NK-92 (cell line): ENCODE results near the gene PRPH2.

Experiments used
- DNase-seq: peaks from one replicate; lab custom pipeline; 2025; ENCODE audit not compliant: unreplicated experiment; lab: John Stamatoyannopoulos, UW

PRPH2 gene, protein sequence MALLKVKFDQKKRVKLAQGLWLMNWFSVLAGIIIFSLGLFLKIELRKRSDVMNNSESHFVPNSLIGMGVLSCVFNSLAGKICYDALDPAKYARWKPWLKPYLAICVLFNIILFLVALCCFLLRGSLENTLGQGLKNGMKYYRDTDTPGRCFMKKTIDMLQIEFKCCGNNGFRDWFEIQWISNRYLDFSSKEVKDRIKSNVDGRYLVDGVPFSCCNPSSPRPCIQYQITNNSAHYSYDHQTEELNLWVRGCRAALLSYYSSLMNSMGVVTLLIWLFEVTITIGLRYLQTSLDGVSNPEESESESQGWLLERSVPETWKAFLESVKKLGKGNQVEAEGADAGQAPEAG

GRCh38 chr6:42722497-42722896 lies at the start of gene PRPH2:
Gene PRPH2 (minus strand): TSS chr6:42722597. CDS start chr6:42722334, 263 bp downstream.
- no peak for DNase-seq

DNA sequence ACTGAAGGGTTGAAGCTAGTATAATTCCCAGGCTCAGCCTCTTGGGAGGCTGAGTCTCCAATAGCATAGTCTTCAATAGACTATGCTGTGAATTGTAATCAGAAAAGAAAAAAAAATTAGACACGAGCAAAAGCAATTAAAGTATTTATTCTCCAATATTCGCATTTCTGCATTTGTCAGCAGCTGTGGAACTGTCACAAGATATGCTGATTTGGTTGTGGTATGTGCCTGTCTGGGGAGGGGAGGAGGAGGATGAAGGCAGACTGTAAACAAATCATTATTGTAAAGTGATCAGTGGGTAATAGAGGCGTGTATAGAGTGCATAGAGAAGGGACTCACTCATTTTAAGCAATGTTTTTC lies 49.3 kb upstream of the PRPH2 start:
- DNase-seq, result no peak

DNA sequence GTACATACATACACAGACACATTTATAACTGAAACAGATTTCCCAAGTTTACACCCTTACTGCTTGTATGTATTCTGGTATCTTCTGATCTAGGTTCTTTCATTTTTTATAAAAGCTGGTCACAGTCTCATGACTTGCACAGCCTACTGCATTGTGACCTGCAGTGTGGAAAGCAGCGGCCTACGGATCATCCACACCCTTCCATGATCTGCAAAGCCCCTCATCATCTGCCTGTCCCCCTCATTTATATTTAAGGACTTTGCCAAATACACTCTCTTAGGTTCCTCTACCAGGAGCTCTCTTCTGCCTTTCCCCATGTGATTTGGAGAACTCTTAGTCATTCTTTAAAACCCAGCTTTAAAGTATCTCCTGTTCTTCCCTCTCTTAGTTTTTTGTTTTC lies 47.4 kb upstream of the PRPH2 start:
- DNase-seq, result no peak

- no peak for DNase-seq
Measured at GRCh38 chr6:42769051-42769450, 46.7 kb upstream of the PRPH2 start.

GRCh38 chr6:42766163-42766670 lies 43.8 kb upstream of the PRPH2 start:
- DNase-seq, result no peak

DNA sequence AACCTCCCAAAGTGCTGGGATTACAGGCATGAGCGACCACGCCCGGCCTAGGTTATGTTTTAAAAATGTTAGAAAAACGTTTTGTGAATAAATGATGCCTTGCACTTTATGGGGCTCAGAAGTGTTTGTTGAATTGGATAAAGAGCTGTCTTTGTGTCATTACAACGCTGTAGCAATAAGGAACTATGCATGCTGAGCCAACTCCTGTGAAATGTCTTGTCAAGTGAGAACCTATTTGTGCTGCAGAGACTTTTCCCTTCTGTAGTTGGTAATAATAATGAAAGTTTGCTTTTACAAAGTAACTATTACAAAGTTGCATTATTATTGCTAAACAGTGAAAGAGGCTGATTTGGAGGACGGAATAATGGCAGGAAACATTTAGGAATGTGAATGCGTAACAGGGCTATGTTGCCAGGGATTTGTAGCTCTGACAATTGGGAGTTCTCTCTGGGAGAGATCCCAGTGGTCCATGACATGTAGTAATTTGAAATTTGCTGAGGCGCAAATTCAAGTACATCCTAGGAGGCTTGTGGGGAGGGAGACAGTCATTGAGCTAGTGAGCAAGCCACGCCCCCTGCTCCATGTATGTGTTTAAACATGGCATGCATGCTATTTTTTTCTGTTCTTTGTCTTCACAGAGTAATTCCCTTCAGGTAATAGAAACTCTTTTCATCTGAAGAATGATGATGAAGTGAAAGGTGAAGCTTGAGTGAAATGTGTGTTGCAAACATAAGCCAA lies 42.7 kb upstream of the PRPH2 start:
- DNase-seq, result no peak

GRCh38 chr6:42762950-42763349 lies 40.6 kb upstream of the PRPH2 start:
- DNase-seq, result no peak

GRCh38 chr6:42762426-42762859 lies 40.0 kb upstream of the PRPH2 start:
- DNase-seq, result no peak

DNA sequence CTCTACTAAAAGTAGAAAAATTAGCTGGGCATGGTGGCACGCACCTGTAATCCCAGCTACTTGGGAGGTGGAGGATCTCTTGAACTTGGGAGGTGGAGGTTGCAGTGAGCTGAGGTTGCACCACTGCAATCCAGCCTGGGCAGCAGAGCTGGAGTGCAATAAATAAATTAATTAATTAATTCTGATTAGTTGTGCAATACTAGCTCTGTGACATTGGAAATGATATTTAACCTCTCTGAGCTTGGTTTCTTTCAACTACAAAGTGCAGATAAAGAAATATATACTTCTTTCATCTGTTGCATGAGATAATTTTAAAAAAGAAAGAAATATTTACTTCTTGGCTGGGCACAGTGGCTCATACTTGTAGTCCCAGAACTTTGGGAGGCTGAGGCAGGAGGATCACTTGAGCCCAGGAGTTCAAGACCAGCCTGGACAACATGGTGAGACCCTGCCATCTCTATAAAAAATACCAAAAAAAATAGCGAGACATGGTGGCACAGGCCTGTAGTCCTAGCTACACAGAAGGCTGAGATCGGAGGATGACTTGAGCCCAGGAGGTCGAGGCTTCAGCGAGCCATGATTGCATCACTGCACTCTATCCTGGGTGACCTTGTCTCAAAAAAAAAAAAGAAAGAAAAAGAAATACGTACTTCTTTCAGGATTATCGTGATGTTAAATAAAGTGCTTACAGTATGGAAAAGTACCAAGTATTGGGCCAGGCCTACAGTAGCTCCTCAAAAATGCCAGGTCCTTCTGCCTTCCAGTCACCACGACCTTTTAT lies 39.1 kb upstream of the PRPH2 start:
- DNase-seq, result no peak

DNA sequence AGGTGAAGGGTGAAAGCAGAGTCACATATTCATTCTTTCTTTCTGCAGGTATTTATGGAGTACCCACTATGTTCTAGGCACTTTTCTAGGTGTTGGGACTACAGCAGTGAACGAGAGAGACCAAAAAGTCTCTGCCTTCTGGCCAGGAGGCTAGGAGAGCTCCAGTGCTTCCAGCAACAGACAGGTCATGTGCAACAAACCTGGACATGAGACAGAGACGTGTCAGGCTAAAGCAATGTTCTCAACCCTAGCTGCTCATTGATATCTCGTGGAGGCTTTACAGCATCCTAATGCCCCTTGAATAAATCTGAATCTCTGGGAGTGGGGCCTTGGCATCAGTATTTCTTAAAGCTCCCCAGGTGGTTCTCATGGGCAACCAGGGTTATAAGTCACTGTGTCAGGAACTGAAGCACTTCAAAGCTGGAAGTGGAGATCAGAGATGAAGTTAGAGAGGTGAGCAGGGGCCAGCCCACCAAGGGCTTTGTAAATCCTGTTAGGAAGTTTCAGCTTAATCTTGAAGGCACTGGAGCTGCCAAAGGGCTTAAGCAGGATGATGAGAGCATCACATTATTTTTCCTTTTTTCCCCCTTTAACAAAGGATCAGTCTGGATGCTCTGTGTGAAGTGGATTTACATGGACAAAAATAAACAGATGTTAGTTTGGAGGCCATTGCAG lies 36.5 kb upstream of the PRPH2 start:
- DNase-seq, result no peak

DNA sequence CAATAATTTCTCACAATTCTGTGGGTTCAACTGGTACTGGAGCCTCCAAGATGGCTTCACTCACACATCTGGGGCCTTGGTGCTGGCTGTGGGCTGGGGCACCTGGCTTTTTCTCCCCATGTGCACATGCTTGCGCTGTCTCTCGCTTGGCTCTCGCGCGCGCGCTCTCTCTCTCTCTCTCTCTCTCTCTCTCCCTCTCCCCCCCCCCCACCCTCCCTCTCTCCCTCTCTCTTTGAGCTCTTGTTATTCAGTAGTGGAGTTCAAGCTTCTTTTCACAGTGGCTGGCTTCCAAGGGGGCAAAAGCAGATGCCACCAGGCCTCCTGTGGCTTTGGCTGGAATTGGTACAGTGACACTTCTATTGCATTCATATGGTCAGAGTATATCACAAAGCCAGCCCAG lies 34.3 kb upstream of the PRPH2 start:
- DNase-seq, result no peak

DNA sequence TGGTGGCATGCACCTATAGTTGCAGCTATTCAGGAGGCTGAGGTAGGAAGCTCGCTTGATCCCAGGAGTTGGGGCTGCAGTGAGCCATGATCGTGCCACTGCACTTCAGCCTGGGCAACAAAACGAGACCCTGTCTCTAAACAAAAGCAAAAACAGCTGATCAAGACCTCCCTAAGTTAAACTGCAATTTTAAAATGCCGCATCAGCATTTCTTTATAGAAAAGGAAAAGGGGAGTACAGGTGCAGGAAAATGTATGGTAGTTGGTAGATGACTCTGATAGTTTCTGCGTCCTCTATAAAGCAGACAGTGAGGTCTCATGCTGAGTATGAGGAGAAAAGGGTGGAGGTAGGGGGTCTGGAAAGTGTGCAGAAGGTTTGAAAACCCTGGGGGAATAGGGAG lies 32.4 kb upstream of the PRPH2 start:
- DNase-seq, result no peak

- DNase-seq, result no peak
Measured at GRCh38 chr6:42751055-42751454, 28.7 kb upstream of the PRPH2 start.

DNA sequence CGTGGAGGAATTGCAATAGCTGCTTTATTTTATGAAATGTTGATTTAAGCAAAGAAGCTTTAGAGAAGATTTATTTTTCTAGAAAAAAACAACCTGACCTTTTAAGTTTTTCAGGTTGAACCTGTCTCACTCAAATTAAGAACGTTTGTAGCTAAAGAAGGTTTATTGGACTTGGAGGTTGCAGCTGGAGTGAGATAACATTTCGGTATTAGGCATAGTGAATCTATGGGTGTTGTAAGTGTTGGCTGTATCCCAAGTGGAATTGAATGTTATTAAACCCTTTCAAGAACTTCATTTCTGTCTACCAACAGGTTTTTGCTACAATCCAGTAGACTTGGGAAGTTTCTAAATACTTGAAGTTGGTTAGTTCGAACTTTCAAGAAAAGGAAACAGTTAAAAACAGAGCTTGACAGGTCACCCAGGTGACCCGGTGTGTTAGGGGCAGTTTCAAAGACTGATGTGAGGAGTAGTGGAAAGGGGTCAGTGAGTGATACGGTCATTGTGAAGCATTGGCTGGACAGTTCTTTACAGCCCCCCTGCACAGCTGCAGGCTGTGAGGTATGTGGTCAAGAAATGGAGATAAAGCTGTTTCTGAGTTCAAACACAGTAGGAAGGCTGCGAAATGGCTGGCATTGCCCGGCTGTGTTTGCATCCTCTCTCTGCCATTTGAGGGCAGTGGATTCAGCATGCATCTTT lies 26.0 kb upstream of the PRPH2 start:
- DNase-seq, result no peak

DNA sequence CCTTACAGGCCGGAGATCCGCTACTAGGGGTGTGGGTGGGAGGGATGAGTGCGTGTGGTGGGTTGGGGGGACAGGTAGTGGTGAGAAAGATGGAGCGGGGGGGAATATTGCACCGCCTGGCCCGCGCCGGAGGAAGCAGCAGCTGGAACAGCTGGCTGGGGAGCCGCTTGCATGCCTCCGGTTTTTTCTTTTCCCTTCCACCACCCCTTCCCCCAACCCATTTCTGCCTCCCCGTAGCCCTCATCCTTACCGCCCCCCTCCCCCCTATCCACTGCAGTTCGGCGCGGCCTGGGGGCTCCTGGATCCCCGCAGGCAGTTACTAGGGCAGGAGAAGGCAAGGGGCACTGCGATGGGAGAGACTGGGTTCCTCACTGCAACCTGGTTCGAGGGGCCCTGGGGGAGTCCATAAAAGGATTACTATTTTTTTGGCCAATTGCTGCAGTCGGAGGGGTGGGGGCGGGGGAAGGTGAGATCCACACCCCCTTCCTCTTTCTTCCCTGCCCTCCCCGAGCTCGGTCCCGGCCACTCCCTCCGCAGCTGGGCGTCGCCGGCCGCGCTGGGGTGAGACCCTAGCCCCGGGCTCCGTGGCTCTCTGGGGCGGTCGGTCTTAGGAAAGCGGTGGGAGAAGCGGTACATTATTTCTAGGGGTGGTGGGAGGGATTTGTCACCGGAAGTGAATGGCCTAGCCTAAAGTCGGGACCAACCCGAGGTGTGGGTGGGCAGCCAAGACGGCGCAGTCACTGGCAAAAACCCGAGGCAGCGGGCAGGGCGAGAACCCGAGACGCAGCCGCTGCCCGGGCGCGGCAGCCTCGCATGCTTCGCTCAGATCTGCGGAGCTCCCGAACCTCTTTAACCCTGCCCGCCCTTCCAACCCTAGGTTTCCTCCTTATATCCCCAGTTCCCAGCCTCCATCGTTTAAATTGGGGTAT lies 24.3 kb upstream of the PRPH2 start:
- DNase-seq, result no peak

DNA sequence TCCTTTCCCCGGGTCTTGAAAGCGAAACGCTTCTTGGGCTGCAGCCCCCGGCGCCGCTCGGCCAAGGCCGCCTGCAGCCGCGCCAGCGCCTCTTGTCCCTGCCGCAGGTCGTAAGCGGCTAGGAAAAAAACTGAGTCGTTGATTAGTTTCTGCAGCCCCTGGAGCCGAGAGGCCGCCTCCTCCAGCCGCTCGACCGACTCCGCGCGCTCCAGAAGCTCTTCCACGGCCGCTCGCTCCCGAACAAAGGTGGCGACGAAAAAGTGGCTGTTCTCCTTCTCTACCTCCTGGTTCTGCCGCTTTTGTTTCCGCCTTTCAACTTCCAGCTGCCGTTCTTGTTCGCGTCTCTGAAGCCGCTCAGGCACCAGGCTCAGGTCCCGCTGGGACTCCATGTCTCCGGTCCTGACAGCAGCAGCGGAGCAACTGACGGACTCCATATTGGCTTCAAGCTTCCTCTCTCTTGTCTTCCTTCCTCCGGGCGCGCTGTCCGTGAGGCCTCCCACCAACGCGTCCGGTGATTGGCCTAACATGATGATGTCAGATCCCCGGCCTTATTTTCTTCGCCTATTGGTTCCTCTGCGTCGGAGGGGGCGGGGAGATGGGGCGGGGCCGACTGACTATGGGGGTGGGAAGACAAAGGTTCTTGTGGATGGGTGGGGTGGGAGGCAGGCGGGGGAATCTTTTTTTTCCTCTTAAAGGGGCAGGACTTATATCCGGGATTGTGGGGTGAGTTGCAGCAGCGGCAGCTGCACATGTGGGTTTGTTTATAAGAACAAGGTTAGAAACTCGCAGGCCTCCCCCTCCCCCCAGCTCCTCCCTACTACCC lies 23.5 kb upstream of the PRPH2 start, which contains the start of gene TBCC:
Gene TBCC (minus strand): TSS at position 464 of the 823 bp plus-strand sequence. CDS start 30 bp downstream, at position 434.
- peak; percentile 81 for DNase-seq

DNA sequence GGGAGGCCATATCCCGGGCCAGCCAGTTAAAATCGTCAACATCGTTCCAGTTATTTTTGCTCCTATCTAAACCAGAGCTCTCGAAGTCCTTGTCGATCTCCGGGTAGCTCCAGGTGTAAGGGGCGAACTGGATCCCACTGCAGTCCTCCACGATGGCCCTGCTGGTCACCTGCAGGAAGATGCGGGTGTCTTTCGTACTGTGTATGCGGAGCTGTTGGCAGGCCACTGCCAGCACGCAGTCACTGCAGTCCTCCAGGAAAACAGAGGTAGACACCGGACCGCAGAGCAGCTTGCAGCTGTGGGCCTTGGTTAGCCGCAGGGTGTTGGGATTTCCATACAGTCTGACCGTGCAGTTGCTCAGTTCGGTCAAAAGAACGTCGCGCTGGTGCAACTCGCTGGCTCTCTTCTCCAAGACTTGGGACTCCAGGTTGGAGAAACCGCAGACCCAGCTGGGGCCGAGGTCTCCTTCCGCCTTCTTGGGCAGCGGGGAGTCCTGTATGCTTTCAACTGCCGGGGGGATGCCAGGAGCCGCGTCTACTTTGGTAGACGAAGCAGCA lies 22.8 kb upstream of the PRPH2 start:
- DNase-seq, result no peak

DNA sequence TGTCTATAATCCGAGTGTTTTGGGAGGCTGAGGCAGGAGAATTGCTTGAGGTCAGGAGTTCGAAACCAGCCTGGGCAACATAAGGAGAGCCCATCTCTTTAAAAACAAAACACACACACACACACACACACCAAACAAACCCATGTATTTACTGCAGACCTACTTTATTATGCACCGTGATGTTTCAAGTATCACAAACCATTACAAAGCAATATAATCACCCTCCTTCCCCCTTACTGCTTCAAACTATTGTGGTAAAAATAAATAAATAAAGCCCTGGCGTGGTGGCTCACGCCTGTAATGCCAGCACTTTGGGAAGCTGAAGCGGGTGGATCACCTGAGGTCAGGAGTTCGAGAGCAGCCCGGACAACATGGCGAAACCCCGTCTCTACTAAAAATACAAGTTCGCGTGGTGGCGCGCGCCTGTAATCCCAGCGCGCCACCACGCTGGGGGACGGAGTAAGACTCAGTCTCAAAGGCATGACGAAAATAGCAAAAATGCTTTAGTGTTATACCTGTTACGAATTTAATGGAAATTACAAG lies 22.0 kb upstream of the PRPH2 start:
- DNase-seq, result no peak
